ENCODE data around the gene DUSP1.

The DUSP1 gene

DNA sequence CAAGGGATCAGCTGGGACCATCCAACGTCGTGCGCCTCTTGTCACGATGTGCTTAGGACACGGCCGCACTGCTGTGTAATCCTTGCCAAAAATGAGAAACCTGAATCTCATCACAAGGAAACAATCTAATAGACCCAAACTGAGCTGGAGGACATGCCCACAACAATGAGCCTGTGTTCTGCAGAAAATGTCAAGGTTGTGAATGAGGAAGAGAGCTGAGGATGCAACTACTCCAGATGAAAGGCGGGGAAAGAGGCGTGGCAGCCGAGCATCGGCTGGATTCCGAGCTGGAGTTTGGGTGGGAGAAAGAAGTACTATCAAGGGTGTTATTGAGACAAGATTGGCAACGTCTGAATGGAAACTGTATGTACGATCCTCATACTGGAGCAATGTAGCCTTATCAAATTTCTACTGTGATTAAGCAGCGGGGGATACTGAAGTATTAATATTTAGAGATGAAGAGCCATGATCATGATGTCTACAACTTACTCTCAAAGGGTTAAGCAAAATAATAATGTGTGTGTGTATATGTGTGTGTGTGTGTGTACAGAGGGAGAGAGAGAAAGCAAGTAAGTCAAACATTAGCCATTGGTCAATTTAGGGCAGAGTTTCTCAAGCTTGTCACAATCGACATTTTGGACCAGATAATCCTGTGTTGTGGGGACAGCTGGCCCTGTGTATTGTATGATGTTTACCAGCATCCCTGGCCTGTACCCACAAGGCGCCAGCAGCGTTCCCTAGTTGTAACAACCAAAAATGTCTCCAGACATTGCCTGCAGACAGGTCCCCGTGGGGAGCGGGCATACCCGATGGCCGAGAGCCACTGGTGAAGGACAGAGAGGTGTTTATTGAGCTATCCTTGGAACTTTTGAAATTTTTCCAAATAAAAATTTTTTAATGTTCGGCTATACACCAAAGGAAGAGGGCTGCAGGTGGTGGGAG lies 46.5 kb downstream of the DUSP1 start:
- DNase-seq (ENCODE audit: low read depth), result no peak

DNA sequence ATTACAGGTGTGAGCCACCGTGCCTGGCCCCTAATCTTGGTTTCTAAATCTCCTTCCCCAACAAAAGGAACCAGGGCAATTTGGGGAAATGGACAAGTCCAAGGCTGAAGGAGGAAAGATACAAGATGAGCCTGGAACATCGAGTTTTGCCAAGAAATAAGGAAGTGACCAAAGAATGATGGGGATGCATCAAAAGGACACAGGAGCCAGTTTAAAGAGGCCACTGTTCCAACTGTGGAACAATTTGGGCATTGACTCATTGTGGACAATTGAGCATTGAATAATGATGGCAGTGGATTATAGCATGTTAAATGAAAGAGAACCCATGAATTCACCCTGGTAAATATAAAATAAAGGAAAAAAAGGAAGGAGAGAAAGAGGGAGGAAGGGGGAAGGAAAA lies 47.5 kb downstream of the DUSP1 start:
- no peak for DNase-seq (ENCODE audit: low read depth)

DNA sequence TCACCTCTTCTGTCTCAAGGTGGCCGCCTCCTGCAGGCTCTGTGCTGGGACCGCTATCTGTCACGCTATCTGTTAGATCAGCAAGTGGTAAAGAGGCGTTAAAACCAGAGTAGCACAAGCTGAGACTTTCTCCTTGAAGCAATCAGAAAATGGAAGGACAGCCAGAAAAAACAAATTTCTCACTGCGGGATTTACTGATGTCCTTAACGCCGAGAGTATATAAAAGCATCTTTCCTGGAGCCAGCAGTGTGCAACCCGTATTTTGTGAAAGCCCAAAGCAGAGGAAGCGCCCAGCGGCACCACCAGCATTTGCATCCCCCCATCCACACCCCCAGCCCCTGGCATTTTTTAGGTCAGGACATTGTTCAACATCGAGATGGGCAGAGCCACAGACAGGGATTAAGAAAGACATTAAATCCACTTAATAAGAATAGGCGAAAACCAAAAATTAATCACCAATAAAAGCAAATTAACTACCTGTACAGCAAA lies 48.6 kb downstream of the DUSP1 start:
- no peak for DNase-seq (ENCODE audit: low read depth)

DNA sequence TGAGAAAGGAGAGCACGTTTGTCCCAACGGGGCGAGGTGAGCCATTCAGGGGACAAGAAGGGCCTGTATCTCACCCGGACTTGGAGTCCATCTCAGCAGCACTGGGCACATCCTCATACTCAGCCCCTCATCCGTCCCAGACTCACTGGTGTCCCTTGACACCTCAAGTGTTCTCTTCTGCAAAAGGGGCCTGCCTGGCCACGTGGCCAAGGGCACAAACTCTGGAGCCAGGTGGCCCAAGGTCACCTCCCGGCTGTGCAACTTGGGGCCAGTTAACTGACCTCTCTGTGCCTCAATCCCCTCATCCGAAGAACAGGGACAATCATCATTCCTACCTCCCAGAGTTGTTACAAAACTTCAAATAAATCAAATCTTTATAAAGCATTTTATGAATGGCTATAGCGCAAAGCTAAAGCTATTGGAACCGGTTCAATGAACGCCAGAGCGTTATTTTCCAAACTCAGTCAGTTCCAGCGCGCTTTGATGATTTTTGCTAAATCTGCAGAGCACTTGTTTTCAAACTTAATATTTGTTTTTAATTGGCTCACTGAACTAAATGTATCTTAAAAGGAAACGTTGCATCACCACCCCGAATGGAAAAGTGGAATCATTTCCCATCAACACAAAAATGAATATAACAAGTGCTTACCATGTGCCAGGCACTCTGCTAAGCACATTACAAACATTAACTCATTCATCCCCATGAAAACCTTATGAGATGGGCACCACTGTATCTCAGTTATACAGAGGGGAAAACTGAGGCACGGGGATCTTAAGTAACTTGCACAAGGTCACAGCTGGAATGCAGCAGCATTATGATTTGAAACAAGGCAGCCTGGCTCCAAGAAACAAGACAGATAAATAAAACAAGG lies 49.3 kb downstream of the DUSP1 start:
- no peak for DNase-seq (ENCODE audit: low read depth)

DNA sequence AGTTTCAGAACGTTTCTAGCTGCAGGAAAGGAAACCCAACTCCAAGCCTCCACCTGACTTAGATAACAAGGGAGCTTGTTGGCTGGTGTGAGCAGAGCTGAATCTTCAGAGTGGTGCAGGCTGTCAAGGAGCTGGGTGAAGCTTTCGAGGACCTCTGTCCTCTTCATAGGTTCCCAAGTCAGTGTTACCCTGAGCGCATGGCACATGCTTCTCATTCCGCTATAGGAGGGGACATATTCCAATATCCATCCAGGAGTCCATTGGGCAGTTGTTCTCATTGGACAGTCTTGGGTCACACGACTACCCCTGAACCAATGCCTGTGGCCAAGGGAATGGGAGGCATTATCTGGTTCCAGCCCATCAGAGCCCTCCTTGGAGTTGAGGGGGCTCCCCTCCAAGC lies 50.3 kb downstream of the DUSP1 start:
- no peak for DNase-seq (ENCODE audit: low read depth)

DNA sequence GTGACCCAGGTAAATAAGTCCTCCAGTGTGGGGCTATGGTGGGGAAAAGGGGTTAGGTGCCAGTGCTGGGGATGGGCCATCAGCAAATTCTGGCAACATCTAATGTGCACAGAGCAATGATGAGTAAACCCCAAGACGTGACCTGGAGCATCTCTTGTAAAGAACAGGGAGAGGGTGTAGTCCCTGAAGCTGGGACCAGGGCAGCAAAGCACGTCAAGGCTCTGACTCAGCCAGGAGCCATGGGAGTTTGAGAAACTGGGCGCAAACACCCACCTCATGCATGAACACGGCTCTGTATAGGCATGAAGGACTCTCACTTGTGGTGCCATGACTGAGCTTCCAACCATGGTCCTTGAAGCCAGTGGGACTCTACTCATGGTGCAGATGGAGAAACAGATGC lies 51.8 kb downstream of the DUSP1 start:
- DNase-seq (ENCODE audit: low read depth), result no peak

DNA sequence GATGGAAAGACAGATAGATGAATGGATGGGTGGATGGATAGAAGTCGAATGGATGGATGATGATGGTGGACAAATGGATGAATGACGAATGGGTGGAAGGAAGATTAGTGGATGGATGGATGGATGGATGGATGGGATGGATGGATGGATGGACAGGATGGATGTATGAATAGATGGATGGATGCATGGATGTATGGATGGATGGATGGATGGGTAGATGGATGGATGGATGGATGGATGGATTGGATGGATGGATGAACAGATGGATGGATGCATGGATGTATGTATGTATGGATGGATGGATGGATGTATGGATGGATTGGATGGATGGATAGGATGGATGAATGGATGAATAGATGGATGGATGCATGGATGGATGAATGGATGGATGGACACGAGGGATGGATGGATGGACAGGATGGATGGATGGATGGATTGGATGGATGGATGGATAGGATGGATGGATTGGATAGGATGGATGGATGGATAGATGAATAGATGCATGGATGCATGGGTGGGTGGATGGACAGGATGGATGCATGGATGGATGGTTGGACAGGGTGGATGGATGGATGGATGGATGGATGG lies 52.4 kb downstream of the DUSP1 start:
- no peak for DNase-seq (ENCODE audit: low read depth)
